T-helper 2 cell treated with Interferon-gamma antibody and Interleukin-4, amounts not matched to agents 5 μg/mL and 100 μg/mL, for 36 hours (primary cell): Measurements from ENCODE around the gene RELL1.
"Not testable (repeated sequence)": the region's sequence is repeated elsewhere in the genome, so short reads cannot be mapped to it uniquely, and the experiment has no call there.

ENCODE experiments used
- DNase-seq: peaks from one replicate; pipeline ENCODE4 v3.0.0; 2021; ENCODE audit warnings: low spot score
- H3K27ac Mint-ChIP-seq: one replicate; pipeline ENCODE4 v1.8.0; 2021; ENCODE audit warnings: mild to moderate bottlenecking, mixed read lengths
- H3K27me3 Mint-ChIP-seq: one replicate; pipeline ENCODE4 v1.8.0; 2021; ENCODE audit warnings: low read depth, mixed read lengths
- H3K36me3 Mint-ChIP-seq: one replicate; pipeline ENCODE4 v1.8.0; 2021; ENCODE audit warnings: low read depth, mixed read lengths
- H3K4me1 Mint-ChIP-seq: one replicate; pipeline ENCODE4 v1.8.0; 2021; ENCODE audit warnings: low read depth, mixed read lengths
- H3K4me3 Mint-ChIP-seq: one replicate; pipeline ENCODE4 v1.8.0; 2022; ENCODE audit warnings: mild to moderate bottlenecking, moderate library complexity, mixed read lengths
- H3K9me3 Mint-ChIP-seq: one replicate; pipeline ENCODE4 v1.8.0; 2021; ENCODE audit warnings: mixed read lengths

RELL1 gene

DNA sequence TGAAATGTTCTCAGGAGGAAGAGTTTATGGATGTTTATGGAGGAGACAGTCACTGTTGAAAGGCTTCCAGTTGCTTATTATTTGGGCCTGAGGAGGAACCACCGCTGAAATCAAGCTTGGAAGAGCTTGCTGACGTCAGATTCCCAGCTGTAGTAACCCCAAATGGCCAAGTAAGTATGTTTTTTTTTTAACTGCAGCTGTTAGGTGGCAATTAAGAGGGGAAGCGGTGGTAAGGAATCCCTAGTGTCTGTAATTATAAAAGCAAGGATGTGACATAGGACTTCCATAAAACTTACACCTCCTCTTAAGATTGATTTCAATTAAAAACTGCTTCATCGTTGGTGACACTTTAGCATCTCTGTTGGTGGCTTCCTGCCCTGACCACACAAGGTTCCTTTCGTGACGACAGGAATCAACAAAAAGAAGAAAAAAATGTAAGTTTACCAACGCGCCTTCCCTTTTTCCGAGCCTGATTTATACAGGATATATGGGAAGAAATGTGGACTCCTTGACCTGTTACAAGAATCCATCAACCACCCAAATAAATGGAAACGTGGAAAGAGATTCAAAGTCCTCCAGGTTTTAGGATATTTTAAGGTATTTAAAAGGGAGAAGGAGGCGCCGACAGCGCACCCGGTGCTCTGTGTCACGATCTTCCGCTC is 884 bp downstream of the RELL1 start:
- H3K4me1 Mint-ChIP-seq, result peaks cover 32% of the 10 kb centered on the region
- H3K27me3 Mint-ChIP-seq, result peaks cover 3% of the 10 kb centered on the region
- peak overlapping the region; percentile 98 for H3K27ac Mint-ChIP-seq
- peak overlapping the region; percentile 97 for H3K4me3 Mint-ChIP-seq
- no peaks in the 10 kb centered on the region for H3K9me3 Mint-ChIP-seq
- DNase-seq, result peak; percentile 54
- H3K36me3 Mint-ChIP-seq, result peaks cover 26% of the 10 kb centered on the region

DNA sequence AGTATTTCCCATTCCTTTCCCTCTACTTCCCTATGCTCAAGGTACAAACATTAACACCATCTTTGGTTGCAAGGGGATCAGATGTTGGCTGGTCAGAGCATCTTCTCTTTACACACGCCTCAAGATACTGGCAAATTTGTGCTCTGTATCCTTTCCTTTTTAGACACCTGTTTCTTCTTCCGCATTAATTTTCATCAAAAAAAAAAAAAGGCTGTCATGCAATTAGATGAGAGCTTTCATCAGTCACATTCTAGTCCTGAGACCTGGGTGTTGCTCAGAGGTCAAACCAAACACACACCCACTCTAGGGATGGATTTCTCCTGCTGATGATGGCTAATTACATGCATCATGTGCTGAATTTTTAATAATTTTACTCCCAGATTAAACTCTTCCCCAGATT is 2.0 kb downstream of the RELL1 start:
- no peaks in the 10 kb centered on the region for H3K9me3 Mint-ChIP-seq
- no peak for DNase-seq
- H3K27ac Mint-ChIP-seq, result peak overlapping the region; percentile 98
- H3K36me3 Mint-ChIP-seq, result peaks cover 29% of the 10 kb centered on the region
- H3K4me3 Mint-ChIP-seq, result peak overlapping the region; percentile 97
- peaks cover 3% of the 10 kb centered on the region for H3K27me3 Mint-ChIP-seq
- H3K4me1 Mint-ChIP-seq, result peaks cover 32% of the 10 kb centered on the region

DNA sequence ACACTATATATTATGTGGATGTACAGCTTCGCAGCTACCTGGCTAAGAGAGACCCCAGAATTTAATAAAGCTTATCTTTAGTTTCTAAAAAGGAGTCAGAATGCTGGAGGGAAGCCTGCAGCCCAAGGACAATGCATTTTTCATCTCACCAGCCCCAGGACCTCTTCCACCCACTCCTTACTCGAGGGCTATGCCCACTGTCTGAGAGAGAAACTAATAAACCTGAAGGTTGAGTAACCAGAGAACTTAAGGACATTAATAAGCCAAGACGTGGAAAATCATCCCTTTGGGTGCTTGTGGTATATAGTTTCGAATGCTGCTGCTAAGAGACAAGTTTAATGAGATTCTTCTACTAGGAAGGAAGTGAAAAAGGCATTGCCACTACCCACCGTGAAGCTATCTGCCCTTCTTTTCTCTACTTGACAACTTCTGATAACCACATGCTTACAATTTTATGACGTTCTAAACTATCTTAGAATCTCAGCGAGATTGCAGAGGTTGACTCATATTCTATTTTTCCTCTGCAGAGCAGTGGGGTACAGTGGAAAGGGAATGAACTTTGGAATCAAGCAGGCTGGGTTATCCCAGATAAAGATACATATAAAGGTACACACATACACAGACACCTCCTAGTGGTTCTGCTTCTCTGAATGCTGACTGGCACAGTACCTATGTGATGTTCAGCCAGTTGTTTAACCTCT is 3.3 kb downstream of the RELL1 start:
- H3K9me3 Mint-ChIP-seq, result no peaks in the 10 kb centered on the region
- peaks cover 35% of the 10 kb centered on the region for H3K36me3 Mint-ChIP-seq
- DNase-seq, result peak; percentile 30
- H3K4me3 Mint-ChIP-seq, result peak overlapping the region; percentile 82
- peak overlapping the region; percentile 82 for H3K27ac Mint-ChIP-seq
- no peaks in the 10 kb centered on the region for H3K27me3 Mint-ChIP-seq
- H3K4me1 Mint-ChIP-seq, result peaks cover 38% of the 10 kb centered on the region

DNA sequence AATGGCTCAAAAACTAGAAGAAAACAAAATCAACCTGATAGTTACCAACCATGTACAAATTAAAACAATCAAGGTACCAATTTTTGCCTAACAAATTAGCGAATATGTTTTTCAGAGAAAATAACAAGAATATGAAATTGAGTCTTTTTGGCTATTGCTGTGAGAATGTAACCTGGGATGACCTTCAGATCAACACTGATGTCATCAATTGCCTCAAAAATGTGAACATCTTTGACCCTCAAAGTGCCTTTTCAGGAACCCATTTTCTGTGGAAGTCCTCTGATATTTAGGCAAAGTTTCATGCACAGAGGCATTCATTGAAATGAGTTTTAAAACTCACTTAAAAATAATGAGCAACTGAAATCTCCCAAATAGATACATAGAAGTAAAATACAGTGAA is 6.1 kb downstream of the RELL1 start:
- H3K27ac Mint-ChIP-seq, result no peak overlapping the region
- peaks cover 44% of the 10 kb centered on the region for H3K36me3 Mint-ChIP-seq

DNA sequence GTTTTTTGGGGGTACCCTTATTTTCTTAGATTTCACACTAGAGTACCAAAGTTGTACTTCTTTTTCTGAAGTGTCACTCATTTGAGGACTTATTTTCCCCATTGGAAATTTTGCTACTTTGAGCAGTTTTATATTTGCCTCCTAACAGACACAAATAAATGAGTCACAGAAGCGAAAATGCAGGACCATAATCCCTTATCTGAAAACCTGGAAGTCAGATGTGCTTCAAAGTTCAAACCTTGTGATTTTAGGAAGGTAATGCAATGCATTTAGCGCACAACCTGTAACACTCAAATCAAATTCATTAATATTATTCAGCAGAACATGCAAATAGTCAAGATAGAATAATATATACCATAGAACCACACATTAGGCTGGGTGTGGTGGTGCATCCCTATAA is 6.9 kb downstream of the RELL1 start:
- no peaks in the 10 kb centered on the region for H3K27me3 Mint-ChIP-seq
- H3K4me3 Mint-ChIP-seq, result no peak overlapping the region
- no peak for DNase-seq
- H3K27ac Mint-ChIP-seq, result no peak overlapping the region
- peaks cover 42% of the 10 kb centered on the region for H3K36me3 Mint-ChIP-seq
- H3K4me1 Mint-ChIP-seq, result peaks cover 52% of the 10 kb centered on the region
- H3K9me3 Mint-ChIP-seq, result no peaks in the 10 kb centered on the region

More for the DNA sequence above, 6.1 kb downstream of the RELL1 start:
- no peaks in the 10 kb centered on the region for H3K27me3 Mint-ChIP-seq
- DNase-seq, result no peak
- H3K9me3 Mint-ChIP-seq, result no peaks in the 10 kb centered on the region
- peaks cover 53% of the 10 kb centered on the region for H3K4me1 Mint-ChIP-seq
- no peak overlapping the region for H3K4me3 Mint-ChIP-seq

DNA sequence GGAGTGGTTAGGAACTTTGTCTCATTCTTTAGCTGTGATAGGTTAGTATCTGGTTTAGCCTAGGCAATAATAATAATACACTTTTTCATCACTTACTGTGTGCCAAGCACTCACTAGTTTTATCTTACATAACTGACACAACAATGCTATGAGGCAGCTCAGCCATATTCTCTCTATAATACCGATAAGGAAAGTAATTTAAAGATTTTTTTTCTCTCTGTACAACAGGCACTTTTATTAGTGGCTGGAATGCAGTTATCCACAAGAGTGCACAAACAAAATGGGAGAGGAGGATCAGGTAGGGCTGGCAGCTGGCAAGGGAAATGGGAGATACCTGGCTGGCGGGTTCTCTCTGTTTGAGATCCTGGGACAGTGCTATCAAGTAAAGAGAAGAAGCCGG is 7.6 kb downstream of the RELL1 start:
- Mint-ChIP-seq H3K4me3 (no peak overlapping the region), H3K36me3 (peaks cover 38% of the 10 kb centered on the region), H3K9me3 (no peaks in the 10 kb centered on the region), H3K4me1 (peaks cover 52% of the 10 kb centered on the region), H3K27ac (no peak overlapping the region), H3K27me3 (no peaks in the 10 kb centered on the region)
- no peak for DNase-seq

DNA sequence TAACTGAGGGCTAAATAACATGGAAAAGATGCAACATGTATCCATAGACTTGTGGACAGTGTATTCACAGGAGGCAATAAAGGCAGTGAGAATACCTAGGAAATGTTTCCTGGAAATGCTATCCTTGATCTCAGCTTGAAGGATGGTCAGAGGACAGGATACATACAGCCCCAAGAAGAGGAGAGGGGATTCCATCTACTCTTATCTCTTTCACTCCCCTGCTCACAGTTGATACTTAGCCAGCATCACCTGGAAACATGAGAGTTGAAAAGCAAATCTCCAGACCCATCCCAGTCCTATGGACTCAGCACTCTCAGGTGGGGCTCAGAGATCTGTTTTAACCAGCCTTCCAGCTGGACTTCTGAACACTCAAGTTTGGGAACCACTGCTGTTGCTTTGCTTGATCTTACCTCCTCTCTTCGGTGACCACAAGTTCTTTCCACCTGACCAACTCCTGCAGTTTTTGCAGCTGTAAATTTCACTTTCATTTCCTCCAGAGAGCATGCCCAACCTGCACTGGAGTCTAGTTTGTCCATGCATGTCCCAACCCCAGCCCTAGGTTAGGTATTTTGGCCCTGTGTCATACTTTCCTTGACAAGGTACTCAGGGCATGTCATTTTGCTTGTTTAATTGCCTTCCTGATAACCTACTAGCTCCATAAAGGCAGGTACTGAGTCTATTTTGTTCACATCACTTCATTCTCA is 10.4 kb downstream of the RELL1 start:
- peaks cover 54% of the 10 kb centered on the region for H3K4me1 Mint-ChIP-seq

DNA sequence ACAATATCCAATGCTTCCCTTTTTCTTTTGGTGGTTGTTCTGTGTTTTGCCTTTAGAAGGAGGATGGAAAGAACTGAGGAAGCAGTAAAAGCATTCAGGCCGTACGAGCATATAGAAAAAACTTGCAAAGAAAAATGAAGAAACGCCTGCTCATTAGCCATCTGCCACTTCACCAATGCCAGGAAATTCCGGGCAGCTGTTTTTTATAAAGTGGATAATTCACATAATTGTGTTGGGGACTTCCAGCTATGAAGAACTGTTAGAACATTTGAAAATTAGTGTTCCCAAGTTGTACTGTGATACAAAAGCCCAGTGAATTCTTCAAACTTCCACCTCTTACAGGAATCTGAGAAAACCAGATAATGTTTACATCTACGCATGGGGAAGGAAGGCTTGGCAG is 11.7 kb downstream of the RELL1 start:
- H3K36me3 Mint-ChIP-seq, result peaks cover 35% of the 10 kb centered on the region
- DNase-seq, result no peak
- no peaks in the 10 kb centered on the region for H3K27me3 Mint-ChIP-seq
- no peak overlapping the region for H3K27ac Mint-ChIP-seq
- H3K4me3 Mint-ChIP-seq, result no peak overlapping the region
- no peaks in the 10 kb centered on the region for H3K9me3 Mint-ChIP-seq
- H3K4me1 Mint-ChIP-seq, result peaks cover 60% of the 10 kb centered on the region

More for the DNA sequence above, 10.4 kb downstream of the RELL1 start:
- Mint-ChIP-seq H3K36me3 (peaks cover 35% of the 10 kb centered on the region), H3K27me3 (no peaks in the 10 kb centered on the region), H3K4me3 (peak overlapping the region; percentile 67), H3K27ac (peak overlapping the region; percentile 24), H3K9me3 (no peaks in the 10 kb centered on the region)
- peak; percentile 29 for DNase-seq

DNA sequence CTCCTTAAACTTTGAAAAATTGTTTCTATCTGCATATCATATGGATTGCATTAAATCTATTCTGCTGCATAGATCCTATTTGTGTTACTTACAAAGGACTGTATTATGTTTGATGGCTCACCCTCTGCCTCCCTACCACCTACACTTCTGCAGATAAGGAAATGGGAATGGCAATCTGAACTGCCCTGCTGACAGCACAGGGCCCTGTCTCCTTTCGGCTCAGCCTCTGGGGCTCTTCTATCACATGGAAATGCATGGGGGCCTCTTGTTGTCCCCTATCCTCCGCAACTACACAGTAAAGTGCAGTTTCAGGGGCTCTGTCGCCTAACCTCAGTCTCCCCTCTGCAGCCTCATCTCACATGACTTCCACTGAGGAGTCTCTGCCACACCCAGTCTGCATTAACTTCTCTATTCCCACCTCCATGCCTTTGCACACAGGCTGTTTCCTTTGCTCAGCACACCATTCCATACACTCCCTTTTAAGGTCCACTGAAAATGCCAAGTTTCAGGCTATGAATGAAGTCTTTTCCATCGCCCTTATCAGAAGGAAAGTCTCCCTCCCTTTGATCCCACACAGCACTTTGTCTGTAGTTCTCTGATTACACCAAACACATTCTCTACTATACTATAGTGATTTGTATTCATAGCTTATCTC is 12.5 kb downstream of the RELL1 start:
- peaks cover 60% of the 10 kb centered on the region for H3K4me1 Mint-ChIP-seq
- H3K9me3 Mint-ChIP-seq, result no peaks in the 10 kb centered on the region
- DNase-seq, result no peak
- H3K4me3 Mint-ChIP-seq, result no peak overlapping the region
- H3K36me3 Mint-ChIP-seq, result peaks cover 31% of the 10 kb centered on the region
- H3K27me3 Mint-ChIP-seq, result no peaks in the 10 kb centered on the region
- no peak overlapping the region for H3K27ac Mint-ChIP-seq

DNA sequence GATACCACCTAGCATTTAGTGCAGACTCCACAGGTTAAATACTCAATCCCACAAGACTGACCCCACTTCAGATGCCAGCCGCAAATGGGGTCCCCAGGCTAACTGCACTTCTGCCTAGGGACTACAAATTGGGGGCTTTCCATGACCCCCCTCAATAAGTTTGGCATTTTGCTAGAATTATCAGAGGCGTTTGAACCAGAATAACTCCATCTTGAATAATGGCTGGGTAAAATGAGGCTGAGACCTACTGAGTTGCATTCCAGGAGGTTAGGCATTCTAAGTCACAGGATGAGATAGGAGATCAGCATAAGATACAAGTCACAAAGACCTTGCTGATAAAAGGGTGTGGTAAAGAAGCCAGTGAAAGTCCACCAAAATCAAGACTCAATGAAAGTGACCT is 15.1 kb downstream of the RELL1 start:
- DNase-seq, result no peak
- Mint-ChIP-seq H3K4me3 (no peak overlapping the region), H3K4me1 (peaks cover 59% of the 10 kb centered on the region), H3K36me3 (peaks cover 26% of the 10 kb centered on the region), H3K27me3 (no peaks in the 10 kb centered on the region), H3K9me3 (no peaks in the 10 kb centered on the region), H3K27ac (no peak overlapping the region)

DNA sequence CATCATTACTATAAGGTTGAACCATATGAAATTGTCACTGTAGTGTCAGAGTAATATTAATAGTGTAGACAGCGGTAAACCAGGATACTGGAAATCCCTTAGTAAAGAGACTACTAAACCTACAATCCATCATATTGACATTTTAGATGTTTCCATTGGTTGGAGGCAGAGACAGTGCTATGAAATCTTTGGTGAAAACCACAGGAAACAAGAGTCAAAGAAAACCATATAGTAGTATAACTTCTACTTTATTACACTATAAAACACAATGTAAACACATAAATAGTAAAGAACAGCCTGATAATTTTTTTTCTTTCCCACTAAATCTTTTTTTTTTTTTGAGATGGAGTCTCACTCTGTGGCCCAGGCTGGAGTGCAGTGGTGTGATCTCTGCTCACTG is 15.9 kb downstream of the RELL1 start:
- Mint-ChIP-seq H3K4me3 (no peak overlapping the region), H3K27ac (no peak overlapping the region), H3K27me3 (no peaks in the 10 kb centered on the region), H3K9me3 (no peaks in the 10 kb centered on the region), H3K4me1 (peaks cover 59% of the 10 kb centered on the region), H3K36me3 (peaks cover 25% of the 10 kb centered on the region)
- DNase-seq, result no peak

DNA sequence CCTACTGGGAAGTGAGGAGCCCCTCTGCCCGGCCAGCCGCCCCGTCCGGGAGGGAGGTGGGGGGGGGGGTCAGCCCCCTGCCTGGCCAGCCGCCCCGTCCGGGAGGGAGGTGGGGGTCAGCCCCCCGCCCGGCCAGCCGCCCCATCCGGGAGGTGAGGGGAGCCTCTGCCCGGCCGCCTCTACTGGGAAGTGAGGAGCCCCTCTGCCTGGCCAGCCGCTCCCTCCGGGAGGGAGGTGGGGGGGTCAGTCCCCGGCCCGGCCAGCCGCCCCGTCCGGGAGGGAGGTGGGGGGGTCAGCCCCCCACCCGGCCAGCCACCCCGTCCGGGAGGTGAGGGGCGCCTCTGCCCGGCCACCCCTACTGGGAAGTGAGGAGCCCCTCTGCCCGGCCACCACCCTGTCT is 17.1 kb downstream of the RELL1 start:
- H3K27me3 Mint-ChIP-seq, H3K9me3 Mint-ChIP-seq, DNase-seq, H3K4me3 Mint-ChIP-seq, H3K27ac Mint-ChIP-seq: not testable (repeated sequence)
- peaks cover 55% of the 10 kb centered on the region for H3K4me1 Mint-ChIP-seq
- peaks cover 18% of the 10 kb centered on the region for H3K36me3 Mint-ChIP-seq

DNA sequence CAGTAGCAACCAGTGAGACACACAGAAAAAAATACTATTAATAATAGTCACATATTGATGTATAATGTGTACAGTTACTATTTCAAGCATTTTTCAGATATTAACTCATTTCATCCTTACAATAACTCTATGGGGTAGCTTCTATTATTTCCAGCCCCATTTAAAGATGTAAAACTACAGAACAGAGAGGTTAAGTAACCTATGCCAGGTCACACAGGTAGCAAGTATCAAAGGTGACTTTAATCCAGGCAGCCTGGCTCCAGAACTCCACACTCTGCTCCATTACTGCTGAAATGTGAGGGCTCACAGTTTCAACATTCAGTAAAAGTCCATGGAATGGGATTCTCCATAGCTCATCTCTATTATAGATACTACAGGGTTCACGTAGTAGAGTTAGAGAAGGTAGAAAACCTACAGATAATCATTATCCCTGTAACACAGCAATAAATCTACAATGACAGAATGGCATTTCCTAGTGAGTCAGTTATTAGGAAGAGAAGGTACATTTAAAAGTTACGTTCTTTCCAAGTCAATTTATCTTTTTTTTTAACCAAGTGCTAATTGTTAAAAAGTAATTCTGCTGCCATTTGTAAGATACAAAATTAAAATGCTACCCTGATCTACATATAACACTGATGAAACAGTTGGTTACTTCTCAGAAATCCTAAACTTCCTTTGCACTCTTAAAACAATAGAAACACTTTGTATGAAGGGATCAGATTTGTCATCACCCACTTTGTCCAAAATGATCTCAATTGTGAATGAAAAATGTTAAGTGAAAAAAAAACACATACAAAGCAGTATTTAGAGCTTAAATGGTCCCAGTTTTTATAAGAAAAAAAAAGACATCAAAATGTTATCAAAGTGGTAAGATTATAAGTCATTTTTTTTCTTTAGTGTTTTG is 18.7 kb downstream of the RELL1 start:
- peaks cover 15% of the 10 kb centered on the region for H3K36me3 Mint-ChIP-seq

More for the DNA sequence above, 18.7 kb downstream of the RELL1 start:
- no peak overlapping the region for H3K27ac Mint-ChIP-seq
- H3K4me1 Mint-ChIP-seq, result peaks cover 48% of the 10 kb centered on the region
- no peaks in the 10 kb centered on the region for H3K27me3 Mint-ChIP-seq
- peak overlapping the region; percentile 44 for H3K4me3 Mint-ChIP-seq
- DNase-seq, result no peak
- no peaks in the 10 kb centered on the region for H3K9me3 Mint-ChIP-seq
